ENCODE results near the gene HIVEP3. TPM values are rescaled to one million over a fixed set of nuclear protein-coding genes. Genes with fewer than 3 reads are reported as not detected.
A peak's percentile ranks its signal among the peaks of the same experiment; 100 is the strongest.

The HIVEP3 gene
- total RNA-seq, 1 experiment from 2014 or later = 1.1 TPM

DNA sequence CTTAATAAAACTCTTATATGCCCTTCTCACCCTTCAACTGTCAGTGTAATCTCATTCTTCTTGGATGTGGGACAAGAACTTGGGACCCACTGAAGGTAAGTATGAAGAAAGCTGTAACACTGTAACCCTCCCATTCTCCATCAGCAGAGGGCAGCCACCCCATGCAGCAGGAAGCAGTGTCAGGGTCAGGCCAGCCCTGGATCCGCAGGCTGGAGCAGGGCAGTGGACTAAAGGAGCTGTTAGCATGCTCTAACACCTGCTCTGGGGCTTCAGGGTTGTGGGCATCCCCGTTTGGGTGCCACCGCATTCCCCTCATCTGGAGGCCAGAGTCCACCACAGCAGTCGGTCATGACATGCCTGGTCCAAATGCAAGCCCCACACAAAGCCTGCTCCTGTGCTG is 156.5 kb downstream of the HIVEP3 start:
- DNase-seq (ENCODE audit: low spot score) = no peak

DNA sequence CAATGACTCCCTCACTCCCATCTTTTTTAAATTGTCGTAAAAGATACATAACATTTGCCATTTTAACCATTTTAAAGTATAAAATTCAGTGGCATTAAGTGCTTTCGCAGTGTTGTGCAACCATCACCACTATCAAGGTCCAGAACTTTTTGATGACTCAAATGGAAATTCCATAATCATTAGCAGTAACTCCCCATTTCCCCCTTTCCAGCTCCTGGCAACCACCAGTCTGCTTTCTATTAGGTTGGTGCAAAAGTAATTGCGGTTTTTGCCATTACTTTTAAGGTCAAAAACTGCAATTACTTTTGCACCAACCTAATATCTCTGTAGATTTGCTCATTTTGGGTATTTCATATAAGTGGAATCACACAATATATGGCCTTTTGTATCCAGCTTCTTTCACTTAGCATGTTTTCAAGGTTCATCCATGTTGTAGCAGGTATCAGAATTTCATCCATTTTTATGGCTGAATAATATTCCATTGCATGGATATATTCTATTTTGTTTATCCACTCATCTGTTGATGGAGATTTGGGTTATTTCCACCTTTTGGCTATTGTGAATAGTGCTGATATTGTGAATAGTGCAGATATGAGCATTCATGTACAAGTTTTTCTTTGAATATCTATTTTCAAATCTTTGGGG is 159.7 kb downstream of the HIVEP3 start:
- no peak for DNase-seq (ENCODE audit: low spot score)

DNA sequence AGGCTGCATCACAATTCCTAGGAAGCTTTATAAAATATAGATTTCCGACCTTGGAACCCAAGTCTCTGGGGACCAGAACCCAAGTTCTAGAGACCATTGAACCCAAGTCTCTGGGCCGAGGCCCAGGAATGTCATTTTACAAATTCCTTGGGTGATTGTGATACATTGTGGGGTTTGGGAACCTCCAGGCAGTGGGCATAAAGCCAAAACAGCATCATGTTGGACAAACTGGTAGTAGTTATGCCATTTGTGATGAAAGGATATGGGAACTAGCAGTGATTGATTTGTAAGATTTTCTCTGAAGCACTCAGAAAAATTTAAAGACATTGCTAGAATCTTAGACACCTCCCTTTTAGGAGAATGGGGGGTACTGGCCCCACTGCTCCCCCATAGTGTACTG is 160.2 kb downstream of the HIVEP3 start:
- no peak for DNase-seq (ENCODE audit: low spot score)

DNA sequence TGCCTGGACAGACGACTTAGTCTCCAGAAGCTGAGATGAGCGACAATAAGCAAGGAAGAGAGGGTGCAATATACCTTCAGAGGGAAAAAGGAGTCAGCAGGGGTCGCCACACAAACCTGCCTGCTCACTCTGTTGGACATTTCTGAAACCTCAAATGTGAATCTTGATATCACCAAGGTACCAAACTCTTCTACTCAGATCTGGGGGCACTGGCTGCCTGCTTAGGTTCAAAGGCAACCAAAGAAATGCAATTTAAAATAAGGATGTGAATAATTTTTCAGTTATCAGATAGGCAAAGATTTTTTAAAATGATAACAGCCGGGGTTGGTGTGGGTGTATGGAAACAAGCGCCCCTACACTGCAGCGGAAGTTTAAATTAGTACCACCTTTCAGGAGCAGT is 164.2 kb downstream of the HIVEP3 start:
- DNase-seq (ENCODE audit: low spot score) = peak; percentile 23

DNA sequence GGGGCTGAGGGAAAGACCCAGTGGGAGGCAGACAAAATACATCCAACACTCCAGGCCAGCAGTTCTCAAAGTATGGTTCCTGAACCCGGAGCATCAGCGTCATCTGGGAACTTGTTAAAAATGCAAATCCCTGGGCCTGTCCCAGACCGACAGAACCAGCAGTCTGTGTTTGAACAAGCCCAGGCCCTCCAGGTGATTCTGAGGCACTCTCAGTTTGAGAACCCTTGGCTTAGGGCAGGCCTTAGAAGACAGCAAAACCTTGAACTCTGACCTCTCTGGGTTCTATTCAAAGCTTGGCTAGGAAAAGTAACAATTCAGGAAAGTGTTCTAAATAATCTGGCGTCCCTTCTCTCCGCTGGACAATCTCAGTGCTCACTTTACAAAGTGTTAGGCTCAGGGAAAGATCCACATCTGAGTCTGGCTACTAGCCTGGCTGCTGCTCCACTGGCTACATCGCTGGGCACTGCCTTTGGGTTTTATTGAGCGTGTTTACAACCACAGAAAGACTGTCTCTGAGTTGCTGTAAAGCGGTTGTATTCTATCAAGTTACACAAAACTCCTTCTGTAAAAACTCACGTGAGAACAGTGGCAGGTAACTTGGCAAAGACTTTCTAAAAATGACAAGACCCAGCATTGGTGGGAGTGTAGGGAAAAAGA is 166.1 kb downstream of the HIVEP3 start:
- DNase-seq (ENCODE audit: low spot score) = no peak

DNA sequence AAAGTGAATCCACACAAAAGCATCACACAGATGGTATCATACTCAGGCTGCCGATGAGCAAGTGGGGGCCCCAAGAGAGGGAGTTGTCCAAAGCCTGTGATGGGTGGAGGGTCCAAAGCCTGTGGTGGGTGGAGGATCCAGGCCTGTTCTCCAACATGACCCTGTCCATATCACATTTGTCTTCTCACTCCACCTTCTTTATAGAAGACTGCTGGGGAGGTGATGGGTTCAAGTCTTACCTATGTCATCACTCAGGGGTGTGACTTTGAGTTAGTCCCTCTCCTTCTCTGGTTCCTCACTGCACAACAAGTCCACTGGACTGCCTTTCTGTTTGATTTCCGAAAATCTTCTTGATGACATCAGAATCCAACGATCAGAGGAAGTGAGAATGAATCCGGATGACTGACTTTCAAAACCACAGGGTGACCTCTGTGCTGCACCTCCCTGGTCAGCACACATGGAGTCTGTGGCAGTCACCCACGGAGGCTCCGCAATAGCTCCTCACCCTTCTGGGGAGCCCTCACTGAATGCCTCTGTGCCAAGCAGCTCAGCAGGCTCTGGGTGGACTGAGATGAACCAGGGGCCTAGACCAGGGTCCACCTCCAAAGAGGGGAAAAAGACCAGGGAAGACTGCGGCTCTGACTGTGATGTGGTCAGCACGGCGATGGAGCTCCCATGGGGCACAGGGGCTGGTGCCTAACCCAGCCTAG is 166.8 kb downstream of the HIVEP3 start:
- DNase-seq (ENCODE audit: low spot score) = no peak

DNA sequence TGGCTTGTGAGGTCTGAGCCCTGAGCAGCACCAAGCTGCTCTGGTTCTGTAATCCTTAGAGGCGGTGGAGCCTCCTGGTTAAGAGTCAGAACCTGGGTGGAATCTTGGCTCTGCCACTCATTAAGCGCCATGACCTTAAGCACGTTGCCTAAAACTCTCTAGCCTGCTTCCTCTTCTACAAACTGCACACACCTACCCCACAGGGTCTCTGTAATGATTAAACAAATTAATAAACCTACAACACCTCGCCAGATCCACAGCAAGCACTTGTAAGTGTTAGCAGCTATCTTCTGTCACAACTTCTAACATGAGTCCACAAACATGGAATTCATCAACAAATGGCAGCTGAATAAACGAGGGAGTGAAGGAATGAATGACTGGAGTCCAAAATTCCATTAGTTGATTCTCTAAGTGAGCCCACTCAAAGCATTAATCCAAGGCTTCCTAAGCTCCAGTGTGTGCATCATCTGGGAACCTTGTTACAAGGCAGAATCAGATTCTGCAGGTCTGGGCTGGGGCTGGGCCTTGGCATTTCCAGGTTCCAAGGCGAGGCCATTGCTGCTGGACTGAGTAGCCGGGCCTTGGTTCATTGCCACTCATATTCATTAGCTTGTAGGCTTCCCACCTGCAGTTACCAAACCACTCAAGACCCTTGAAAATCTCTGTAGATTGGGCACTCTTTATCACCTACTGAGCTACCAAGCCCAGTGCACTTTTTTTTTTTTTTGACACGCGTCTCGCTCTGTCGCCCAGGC is 168.6 kb downstream of the HIVEP3 start:
- DNase-seq (ENCODE audit: low spot score) = no peak

DNA sequence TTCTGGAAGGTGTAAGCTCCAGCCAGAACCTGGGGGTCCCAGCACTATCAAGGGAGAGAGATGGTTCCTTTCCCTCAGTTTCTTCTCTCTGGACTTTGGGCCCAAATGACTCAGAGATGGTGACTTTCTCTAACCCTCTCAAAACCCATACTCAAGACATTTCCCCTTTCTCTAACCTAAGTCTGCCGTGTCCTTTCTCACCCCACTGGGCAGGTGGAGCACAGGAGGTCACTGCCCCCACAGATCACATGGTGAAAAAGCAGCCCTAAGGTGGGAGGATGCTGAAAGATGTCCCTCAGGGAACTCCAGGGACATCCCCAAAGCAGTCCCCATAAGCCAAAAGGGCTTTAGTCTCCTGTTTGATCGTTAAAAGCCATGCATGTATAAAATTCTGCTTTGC is 173.7 kb downstream of the HIVEP3 start:
- DNase-seq (ENCODE audit: low spot score) = no peak

DNA sequence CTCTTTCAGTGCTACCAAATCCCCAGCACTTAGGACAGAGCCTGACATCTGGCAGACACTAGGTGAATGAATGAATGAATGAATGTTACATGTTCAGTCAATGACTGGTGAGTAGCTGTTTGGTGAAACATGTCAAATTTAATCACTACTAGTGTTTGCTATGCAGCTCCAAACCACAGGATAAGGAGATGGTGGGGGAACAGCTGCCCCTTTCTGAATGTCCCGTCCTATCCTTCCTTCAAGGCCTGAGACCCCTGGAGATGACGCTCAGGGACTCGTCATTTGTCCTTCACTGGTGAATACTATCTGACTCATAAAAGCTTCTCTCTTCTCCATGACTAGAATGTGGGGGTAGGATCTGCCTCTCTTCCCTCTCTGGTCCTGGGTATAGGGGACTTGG is 175.4 kb downstream of the HIVEP3 start:
- no peak for DNase-seq (ENCODE audit: low spot score)

DNA sequence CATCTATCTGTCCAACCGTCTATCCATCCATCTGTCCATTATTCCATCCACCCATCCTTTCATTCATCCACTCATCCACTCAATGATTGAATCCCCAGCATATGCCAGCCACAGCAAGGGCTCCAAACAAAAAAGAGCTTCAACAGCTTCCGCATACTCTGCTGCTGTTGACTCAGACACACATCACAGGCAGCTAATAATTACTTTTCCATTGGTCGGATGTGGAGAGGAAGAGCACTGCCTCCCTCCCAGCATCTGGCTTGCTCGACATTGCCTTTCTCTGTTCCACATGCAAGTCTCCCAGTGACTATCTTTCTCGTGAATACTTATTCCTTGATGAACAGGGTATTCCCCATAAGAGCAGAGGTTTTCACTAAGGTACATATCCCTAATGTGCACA is 176.5 kb downstream of the HIVEP3 start:
- no peak for DNase-seq (ENCODE audit: low spot score)

DNA sequence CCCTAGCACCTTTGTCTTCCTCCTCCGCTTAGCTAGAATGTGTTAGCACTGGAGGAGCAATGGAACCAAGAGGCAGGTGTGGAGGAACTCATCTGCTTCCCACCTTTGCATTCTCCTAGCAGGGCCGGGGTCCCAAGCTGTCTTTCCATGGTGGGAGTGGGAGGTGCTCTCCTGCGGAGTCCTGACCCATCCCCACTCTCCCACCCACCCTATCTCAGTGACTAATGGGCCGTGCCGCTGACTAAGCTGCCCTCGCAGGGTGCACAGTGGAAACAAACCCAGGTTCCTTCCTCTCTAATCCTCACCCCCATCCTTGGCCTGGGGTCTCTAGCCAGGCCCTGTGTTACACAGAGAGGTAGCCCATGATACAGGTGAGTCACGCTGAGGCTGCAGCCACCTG is 177.5 kb downstream of the HIVEP3 start:
- DNase-seq (ENCODE audit: low spot score) = no peak

DNA sequence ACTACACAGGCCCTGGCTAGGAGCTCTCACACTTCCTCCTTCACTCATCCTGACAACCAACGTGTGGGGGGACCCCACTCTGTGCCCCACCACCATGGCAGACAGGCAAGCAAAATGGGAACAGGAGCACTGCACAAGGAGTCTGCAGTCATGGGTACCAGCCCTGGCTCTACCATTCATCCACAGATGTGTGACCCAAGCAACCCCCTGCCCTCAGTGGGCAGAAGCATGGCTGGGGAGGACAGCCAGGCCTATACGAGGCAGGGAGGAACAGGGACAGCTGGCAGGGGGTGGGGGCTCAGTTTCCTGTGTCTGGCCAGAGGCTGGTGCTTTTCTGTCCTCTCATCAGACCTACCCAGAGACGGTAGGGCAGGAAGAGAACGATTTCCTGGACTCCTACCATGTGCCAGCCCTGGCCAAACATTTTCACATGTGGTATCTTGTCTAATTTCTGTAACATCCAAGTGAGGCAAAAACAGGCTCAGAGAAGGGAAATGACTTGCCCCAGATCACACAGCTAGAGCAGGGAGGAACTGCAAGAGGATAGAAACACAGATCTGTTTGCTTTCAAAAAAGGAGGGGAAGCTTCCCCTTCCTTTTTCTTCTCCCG is 178.0 kb downstream of the HIVEP3 start:
- no peak for DNase-seq (ENCODE audit: low spot score)

DNA sequence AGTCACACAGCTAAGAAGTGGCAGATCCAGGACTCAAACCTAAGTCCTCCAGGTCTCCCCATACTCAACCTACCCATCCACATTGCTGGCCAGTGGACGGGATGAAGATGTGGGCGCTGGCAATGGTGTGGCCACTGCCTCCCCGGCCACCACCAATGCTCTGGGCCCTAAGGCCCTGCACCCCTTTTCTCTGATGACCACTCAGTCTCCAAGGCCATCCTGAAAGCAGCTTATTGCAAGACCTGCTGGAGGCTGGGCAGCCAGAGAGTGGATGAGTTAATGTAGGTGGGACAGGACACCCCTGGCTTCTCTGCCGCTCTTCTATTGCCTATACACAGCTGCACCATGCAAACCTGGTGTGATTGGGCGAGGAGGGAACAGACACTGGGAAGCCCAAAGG is 178.7 kb downstream of the HIVEP3 start:
- no peak for DNase-seq (ENCODE audit: low spot score)

DNA sequence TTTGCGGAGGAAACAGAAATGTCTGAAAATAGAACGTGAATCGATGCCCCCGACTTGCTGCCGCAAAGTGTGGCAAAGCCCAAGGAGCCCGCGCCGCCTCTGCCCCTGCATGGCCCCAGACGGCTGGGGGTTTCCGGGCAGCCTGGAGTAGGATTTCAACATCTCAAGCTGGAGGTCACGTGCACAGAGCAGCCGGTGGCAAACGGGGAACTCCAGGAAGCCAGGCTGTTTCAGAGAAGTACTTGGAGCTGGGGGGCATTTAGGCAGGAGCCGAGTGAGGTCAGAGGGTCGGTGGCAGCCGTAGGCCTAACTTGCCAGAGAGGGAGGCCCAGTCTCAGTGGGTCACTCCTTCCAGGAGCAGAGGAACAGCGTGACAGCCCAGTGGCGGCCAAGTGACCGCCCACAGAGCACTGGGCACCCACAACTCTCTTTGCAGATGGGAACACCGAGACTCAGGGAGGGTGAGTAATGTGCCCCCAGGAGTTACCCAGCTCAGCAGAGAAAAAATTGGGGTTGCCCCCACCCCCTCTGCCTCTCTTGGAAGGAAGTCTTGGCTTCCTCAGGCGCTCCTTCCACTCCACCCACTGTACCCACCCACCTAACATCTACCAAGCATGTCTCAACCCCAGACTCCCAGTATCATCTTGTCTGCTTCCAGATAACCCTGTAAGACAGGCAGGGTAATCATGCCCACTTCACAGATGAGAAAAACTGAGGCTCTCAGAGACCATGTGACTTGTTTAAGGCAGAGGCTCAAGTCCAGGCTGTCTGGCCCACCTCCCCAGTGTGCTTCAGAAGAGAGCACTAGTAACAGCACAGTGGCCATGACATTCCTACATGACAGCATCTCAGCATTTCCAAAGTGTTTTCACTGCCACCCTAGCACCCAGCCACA is 179.4 kb downstream of the HIVEP3 start:
- DNase-seq (ENCODE audit: low spot score) = no peak

DNA sequence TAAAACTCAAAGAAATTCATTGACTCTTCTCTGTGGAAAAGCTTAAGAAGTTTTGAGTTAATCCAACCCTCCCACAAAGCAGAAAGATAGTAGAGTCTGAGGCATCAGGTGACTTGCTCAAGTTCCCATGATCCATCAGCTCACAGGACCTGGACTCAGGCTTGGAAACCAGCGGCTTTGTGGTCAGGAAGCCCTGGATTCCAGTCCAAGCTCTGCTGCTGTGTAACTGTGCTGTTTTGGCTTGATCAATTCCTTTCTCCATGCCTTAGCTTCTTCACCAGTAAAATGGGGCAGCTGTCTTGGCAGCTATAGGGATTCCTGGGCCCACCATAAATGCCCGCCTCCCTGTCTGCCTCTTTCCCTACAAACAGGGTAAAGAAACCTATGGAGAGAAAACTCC is 180.2 kb downstream of the HIVEP3 start:
- DNase-seq (ENCODE audit: low spot score) = no peak

DNA sequence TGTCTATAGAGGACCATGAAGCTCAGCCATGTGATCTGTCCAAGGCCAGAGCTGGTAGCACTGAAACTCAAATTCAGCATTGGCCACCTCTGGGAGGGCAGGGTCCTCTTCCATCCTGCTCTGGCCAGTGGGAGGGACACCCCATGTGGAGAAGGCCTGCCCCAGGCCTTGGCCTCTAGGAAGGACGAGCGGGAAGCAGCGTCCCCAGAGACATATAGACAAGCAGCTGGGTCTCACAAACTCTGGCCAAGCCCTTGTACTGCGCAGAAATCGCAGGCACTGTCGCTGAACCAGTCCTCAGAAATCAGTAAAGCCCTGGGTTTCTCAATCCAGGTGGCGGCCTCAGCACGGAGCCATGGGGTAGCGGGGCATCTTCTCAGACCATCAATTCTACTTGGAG is 180.7 kb downstream of the HIVEP3 start:
- DNase-seq (ENCODE audit: low spot score) = no peak

DNA sequence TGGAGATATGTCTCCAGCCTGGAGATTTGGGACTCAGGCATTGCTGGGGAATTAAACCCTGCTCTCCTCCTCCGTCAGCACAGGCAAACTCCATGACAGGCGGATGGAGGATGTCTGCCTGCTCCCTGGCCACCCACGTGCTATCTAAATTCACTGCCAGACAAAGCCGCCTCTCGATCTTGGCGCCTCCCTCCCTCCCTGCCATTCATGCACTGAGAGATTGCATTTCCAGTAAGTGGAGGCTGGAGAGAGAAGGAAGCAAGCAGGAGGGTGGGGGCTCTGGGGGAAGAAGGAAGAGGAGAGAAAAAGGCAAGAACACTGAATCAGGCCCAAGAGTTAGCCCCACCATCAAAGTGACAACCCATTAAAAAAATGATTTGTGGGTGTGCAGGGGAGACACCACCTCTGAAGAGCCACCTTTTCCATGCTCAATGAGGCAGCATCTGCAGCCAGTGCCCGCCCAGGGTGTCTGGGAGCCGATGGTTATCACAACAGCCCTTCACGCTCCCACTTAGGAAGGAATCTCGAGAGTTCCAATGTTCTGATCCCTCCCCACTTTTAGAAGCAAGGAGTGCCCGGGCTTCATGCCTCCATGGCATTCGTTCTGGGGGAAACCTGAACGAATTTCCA is 183.0 kb downstream of the HIVEP3 start:
- no peak for DNase-seq (ENCODE audit: low spot score)

DNA sequence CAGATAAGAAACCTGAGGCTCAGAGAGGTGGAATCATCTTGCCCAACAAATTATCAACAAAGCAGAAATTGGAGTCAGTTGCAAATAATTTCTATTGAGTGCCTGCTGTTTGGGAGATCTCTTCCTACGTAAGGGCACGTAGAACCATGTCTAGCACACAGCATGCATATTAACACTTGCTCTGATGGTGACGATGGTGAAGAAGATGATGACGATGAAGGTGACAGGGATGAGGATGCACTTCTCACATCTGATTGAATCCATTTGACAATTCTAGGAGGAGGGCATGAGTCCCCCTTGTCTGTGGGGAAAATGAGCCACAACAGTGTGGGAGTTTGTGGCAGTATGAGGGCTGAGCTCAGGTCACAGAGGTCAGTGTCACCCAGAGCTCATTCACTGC is 183.6 kb downstream of the HIVEP3 start:
- DNase-seq (ENCODE audit: low spot score) = no peak

DNA sequence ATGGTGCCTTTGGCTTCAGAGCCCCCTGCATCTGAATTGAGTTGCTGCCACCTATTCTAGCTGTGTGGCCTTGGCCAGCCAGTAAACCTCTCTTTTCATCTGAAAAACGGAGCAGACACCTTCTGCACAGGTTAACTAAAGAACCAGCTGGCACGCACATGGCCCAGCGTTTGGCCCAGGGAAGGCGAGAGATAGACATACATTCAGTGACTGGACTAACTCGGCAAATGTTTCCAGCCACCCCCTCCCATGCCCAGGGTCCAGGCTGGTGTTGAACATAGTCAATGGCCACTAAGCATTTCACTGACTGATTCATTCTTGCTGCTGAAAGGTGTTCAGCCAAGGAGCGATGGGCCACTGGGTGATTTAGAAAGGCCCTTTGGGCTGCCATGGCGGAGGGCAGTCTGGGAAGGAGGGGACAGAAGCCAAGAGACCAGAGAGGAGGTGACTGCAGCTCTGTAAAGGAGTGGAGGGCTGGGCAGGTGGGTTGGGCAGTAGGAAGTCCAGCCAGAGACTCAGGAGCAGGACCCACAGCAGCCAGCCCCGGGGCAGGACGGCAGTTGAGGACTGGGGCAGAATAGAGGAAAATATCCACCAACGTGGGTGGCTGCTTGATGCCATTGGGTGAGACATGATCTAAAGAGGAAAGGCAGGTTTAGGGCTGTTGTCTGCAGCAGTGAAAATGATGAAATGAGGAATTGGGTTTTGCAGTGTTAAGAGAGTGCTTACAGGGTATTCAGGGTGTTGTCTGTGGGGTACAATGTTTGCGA is 184.3 kb downstream of the HIVEP3 start:
- no peak for DNase-seq (ENCODE audit: low spot score)

DNA sequence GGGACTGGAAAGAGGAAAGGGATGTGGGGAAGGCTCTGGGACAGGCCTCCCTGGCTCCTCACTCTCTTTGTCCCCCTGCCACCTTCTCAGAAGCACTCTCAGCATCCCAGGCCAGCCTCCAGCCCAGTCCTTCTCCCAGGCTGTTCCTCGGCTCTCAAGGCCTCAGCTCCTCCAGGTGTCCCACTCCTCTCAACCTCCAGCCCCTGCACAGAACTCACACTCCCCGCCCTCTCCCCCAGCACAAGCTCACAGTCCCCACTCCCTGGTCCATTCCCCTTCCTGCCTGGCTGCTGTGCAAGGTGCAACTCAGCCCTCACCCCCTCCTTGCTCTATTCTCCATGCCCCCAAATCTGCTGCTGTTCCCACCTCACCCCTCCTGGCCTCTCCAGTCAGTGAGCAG is 185.0 kb downstream of the HIVEP3 start:
- no peak for DNase-seq (ENCODE audit: low spot score)

Measured in HT-29 (cell line).